Heart right ventricle (tissue), 16 donors: ENCODE data around the gene SNRNP200. TPM values are rescaled to one million over a fixed set of nuclear protein-coding genes. Genes with fewer than 3 reads are reported as not detected.

Experiments used
- ATAC-seq, 8 donors: fragments of 200-7000 bp; cut with Tn5 transposase; one replicate each; pipeline ENCODE4 v1.9.1; 2020; ENCODE audit warnings: mild to moderate bottlenecking in 8 of 8, moderate library complexity in 8 of 8, moderate number of reproducible peaks in 1 of 8
- DNase-seq, 2 donors: peaks; one replicate each; pipeline ENCODE4 v3.0.0-alpha.2; 2020
- H3K27ac ChIP-seq, 10 donors: fragments of 200-600 bp; sonication (generic) in 2 of 10; one replicate each; pipeline versions ENCODE4 v1.5.0 to v1.8.0; 2020 to 2022; ENCODE audit warnings: mild to moderate bottlenecking in 3 of 10
- H3K27me3 ChIP-seq, 7 donors: fragments of 200-600 bp; one replicate each; pipeline ENCODE4 v1.8.0; 2021 to 2022; ENCODE audit warnings: mild to moderate bottlenecking in 2 of 7
- H3K36me3 ChIP-seq, 9 donors: fragments of 200-600 bp; sonication (generic) in 1 of 9; one replicate each; pipeline versions ENCODE4 v1.5.0 to v1.8.0; 2020 to 2022; ENCODE audit warnings: mild to moderate bottlenecking in 2 of 9
- H3K4me1 ChIP-seq, 9 donors: fragments of 200-600 bp; sonication (generic) in 1 of 9; one replicate each; pipeline versions ENCODE4 v1.5.0 to v1.8.0; 2020 to 2022; ENCODE audit warnings: mild to moderate bottlenecking in 4 of 9
- H3K4me3 ChIP-seq, 10 donors: fragments of 200-600 bp; sonication (generic) in 2 of 10; one replicate each; pipeline versions ENCODE4 v1.5.0 to v1.8.0; 2020 to 2022; ENCODE audit warnings: mild to moderate bottlenecking in 7 of 10, moderate library complexity in 2 of 10
- H3K9me3 ChIP-seq, 11 donors: fragments of 200-600 bp in 10 of 11; sonication (generic) in 2 of 11; one replicate each; pipeline versions ENCODE4 v1.5.0 to v1.8.0; 2013 to 2022; ENCODE audit warnings: mild to moderate bottlenecking in 2 of 11, control low read depth in 1 of 11, moderate library complexity in 1 of 11
- CTCF ChIP-seq, 9 donors: fragments of 200-600 bp; sonication (generic) in 2 of 9; IDR thresholded peaks; one replicate each; pipeline versions ENCODE4 v1.5.0 to v1.8.0; 2021 to 2022; ENCODE audit warnings: antibody characterized with exemption in 9 of 9, mild to moderate bottlenecking in 5 of 9, moderate library complexity in 1 of 9
- WGBS, 2 donors: extraction: QIAGEN DNeasy Blood & Tissue Kit; methylation state at CpG; one replicate each; pipeline ENCODE4 v1.1.7; 2013; ENCODE audit warnings: inconsistent platforms in 1 of 2; 5-methylcytosine and 5-hydroxymethylcytosine counted together
- intact Hi-C, 10 donors: fragments of 100-400 bp; cut with DNase I; formaldehyde crosslinking; loops; one replicate each; pipeline versions ENCODE4 v1.11.1 to v1.14.2; 2022
- polyA plus RNA-seq, 2 donors: library from polyadenylated mRNA; stranded (reverse); fragments of 200-250 nt; gene quantifications; one replicate each; pipeline ENCODE4 v1.2.3, GENCODE V29; 2013
- total RNA-seq, 10 donors: library from RNA; stranded (reverse); fragmentation: NEBNext Ultra II Directional in 3 of 10; extraction: Animal tissue kit (Norgen Biotek cat#: 25700) in 3 of 10; gene quantifications; one replicate each; pipeline versions ENCODE4 v1.2.1 to v1.2.4, GENCODE V29; 2021 to 2023
- donor health status: Arrhythmogenic right ventricular cardiomyopathy.
- donor health status: ischemic (EF 13 %, LVEDD 7.1; RV severe dilation, severe dysfunction).
- donor health status: healthy with polysubstance abuse.
- donor health status: DM: no; HTN: yes; CAD: no.
- donor health status: DM: no; HTN: no; CAD: no.
- donor health status: ischemic (EF 25% LVEDD 6.9; RV normal size, moderate dysfunction).
- donor health status: ischemic (EF 25% LVEDD 5.7; RV mildly dilated, moderate dysfunction).
- donor health status: healthy.
- donor health status: DM: yes; HTN: yes; CAD: no.
- donor health status: Ischemic cardiomyopathy.
- donor health status: ischemic (EF 35%, LVEDD 5.7; RV mildly dilated, moderate dysfunction).
- donor health status: nonischemic (EF 11% LVEDD 7.7; RV severe dilation, severe dysfunction).
- donor health status: DM: yes; HTN: yes; CAD: no.
- donor health status: PGD.
- donor health status: ischemic (EF 29% LVEDD 5.4; RV normal size, mild dysfunction).
- donor health status: nonischemic (EF 23%, LVEDD 6.1; RV moderate dilation, normal function).

The SNRNP200 gene
- total and polyA plus RNA-seq, 12 donors = 49.2 to 70.5 (median 63.6) TPM

- 65 to 79% methylated on average over 5 of the region's 5 CpGs for WGBS, 2 donors
- H3K27ac ChIP-seq = peak overlapping the region in 8 of 10 donors; percentile 46 to 98 (median 64)
- H3K4me3 ChIP-seq = peak overlapping the region in 1 of 10 donors; percentile 17
- intact Hi-C loops = no loop called here
- peak in 7 of 8 donors; percentile 50 to 79 (median 70) for ATAC-seq
- TF ChIP-seq CTCF (IDR thresholded peaks at IDR 0.05) = no peak
- no peaks in the 10 kb centered on the region for H3K27me3 ChIP-seq
- peak in 1 of 2 donors; percentile 54 for DNase-seq
- H3K4me1 ChIP-seq = peaks cover 0 to 65% (median 43%) of the 10 kb centered on the region in 9 donors
- H3K36me3 ChIP-seq = peaks cover 0 to 5% (median 0%) of the 10 kb centered on the region in 9 donors
- H3K9me3 ChIP-seq = no peaks in the 10 kb centered on the region
Measured at GRCh38 chr2:96241900-96242611, 63.3 kb downstream of the SNRNP200 start.

GRCh38 chr2:96241227-96241626, 64.1 kb downstream of the SNRNP200 start:
- DNase-seq = no peak
- no peak for ATAC-seq
- Histone ChIP-seq H3K36me3 (peaks cover 0 to 5% (median 0%) of the 10 kb centered on the region in 9 donors), H3K4me1 (peaks cover 0 to 56% (median 35%) of the 10 kb centered on the region in 9 donors), H3K27ac (peak overlapping the region in 7 of 10 donors; percentile 13 to 98 (median 63)), H3K27me3 (no peaks in the 10 kb centered on the region), H3K9me3 (no peaks in the 10 kb centered on the region), H3K4me3 (no peak overlapping the region)
- TF ChIP-seq CTCF (IDR thresholded peaks at IDR 0.05) = no peak
- intact Hi-C loops = no loop called here
- 92 to 93% methylated on average over 2 of the region's 2 CpGs for WGBS, 2 donors

GRCh38 chr2:96240341-96241038, 64.9 kb downstream of the SNRNP200 start:
- Histone ChIP-seq H3K4me1 (peaks cover 0 to 49% (median 33%) of the 10 kb centered on the region in 9 donors), H3K27ac (peak overlapping the region in 7 of 10 donors; percentile 12 to 98 (median 50)), H3K27me3 (no peaks in the 10 kb centered on the region), H3K4me3 (no peak overlapping the region), H3K36me3 (peaks cover 0 to 5% (median 0%) of the 10 kb centered on the region in 9 donors), H3K9me3 (no peaks in the 10 kb centered on the region)
- DNase-seq = no peak
- intact Hi-C loops = no loop called here
- WGBS, 2 donors = 65 to 66% methylated on average over 9 of the region's 9 CpGs
- no peak for TF ChIP-seq CTCF (IDR thresholded peaks at IDR 0.05)
- peak in 4 of 8 donors; percentile 2 to 63 (median 46) for ATAC-seq

- intact Hi-C loops = no loop called here
- no peak overlapping the region for H3K4me3 ChIP-seq
- ATAC-seq (peak; percentile 15 to 66 (median 42)), DNase-seq (no peak)
- no peaks in the 10 kb centered on the region for H3K9me3 ChIP-seq
- WGBS, 2 donors = 50 to 65% methylated on average over 9 of the region's 9 CpGs
- H3K4me1 ChIP-seq = peaks cover 0 to 42% (median 33%) of the 10 kb centered on the region in 9 donors
- H3K36me3 ChIP-seq = peaks cover 0 to 5% (median 0%) of the 10 kb centered on the region in 9 donors
- no peaks in the 10 kb centered on the region for H3K27me3 ChIP-seq
- peak overlapping the region in 4 of 10 donors; percentile 12 to 77 (median 44) for H3K27ac ChIP-seq
- no peak for TF ChIP-seq CTCF (IDR thresholded peaks at IDR 0.05)
Measured at GRCh38 chr2:96239745-96240264, 65.5 kb downstream of the SNRNP200 start.
